Astrocyte (in vitro differentiated cells and primary cell): Measurements from ENCODE around the gene CLTRN. TPM values are rescaled to one million over a fixed set of nuclear protein-coding genes. Genes with fewer than 3 reads are reported as not detected.

Experiments
- DNase-seq: peaks from one replicate; pipeline ENCODE4 v3.0.0-alpha.2; 2010; ENCODE audit warnings: low read depth
- FAIRE-seq: peaks from 2 replicates; lab custom pipeline; 2011; peaks lifted over from hg19 to GRCh38; lab: Jason Lieb, UNC
- H2AFZ ChIP-seq: 2 replicates; pipeline ENCODE4 v1.6.0; 2012; ENCODE audit warnings: low read depth, low read length, inconsistent platforms
- H3K27ac ChIP-seq: 2 replicates; pipeline ENCODE4 v1.5.1; 2011; ENCODE audit warnings: low read depth, low read length, inconsistent platforms
- H3K27me3 ChIP-seq: 2 replicates; pipeline ENCODE4 v1.6.0; 2011; ENCODE audit warnings: low read length, inconsistent platforms; ENCODE audit not compliant: insufficient read depth
- H3K36me3 ChIP-seq: 2 replicates; pipeline ENCODE4 v1.5.1; 2011; ENCODE audit warnings: low read length, inconsistent platforms; ENCODE audit not compliant: insufficient read depth
- H3K4me1 ChIP-seq: 2 replicates; pipeline ENCODE4 v1.5.1; 2011; ENCODE audit warnings: low read length, inconsistent platforms; ENCODE audit not compliant: insufficient read depth
- H3K4me2 ChIP-seq: 2 replicates; pipeline ENCODE4 v1.6.0; 2012; ENCODE audit warnings: low read length, inconsistent platforms
- H3K4me3 ChIP-seq: 2 replicates; pipeline ENCODE4 v1.5.1; 2011; ENCODE audit warnings: low read depth, mild to moderate bottlenecking, low read length, inconsistent platforms; ENCODE audit not compliant: insufficient read depth
- H3K79me2 ChIP-seq: 2 replicates; pipeline ENCODE4 v1.6.0; 2012; ENCODE audit warnings: mild to moderate bottlenecking, low read length, inconsistent platforms; ENCODE audit not compliant: insufficient read depth
- H3K9ac ChIP-seq: 2 replicates; pipeline ENCODE4 v1.6.0; 2012; ENCODE audit warnings: mild to moderate bottlenecking, low read length, inconsistent platforms
- H3K9me3 ChIP-seq: 2 replicates; pipeline ENCODE4 v1.5.1; 2012; ENCODE audit warnings: low read depth, mild to moderate bottlenecking, low read length, inconsistent platforms; ENCODE audit not compliant: insufficient read depth
- H4K20me1 ChIP-seq: 2 replicates; pipeline ENCODE4 v1.6.0; 2012; ENCODE audit warnings: low read length, inconsistent platforms; ENCODE audit not compliant: insufficient read depth
- H3K27ac Mint-ChIP-seq: one replicate; pipeline ENCODE4 v1.8.0; 2021; ENCODE audit warnings: mild to moderate bottlenecking, mixed read lengths; ENCODE audit not compliant: unreplicated experiment
- H3K27me3 Mint-ChIP-seq: one replicate; pipeline ENCODE4 v1.8.0; 2021; ENCODE audit warnings: low read depth, mixed read lengths; ENCODE audit not compliant: unreplicated experiment
- H3K36me3 Mint-ChIP-seq: one replicate; pipeline ENCODE4 v1.8.0; 2021; ENCODE audit warnings: low read depth, mixed read lengths; ENCODE audit not compliant: unreplicated experiment
- H3K4me1 Mint-ChIP-seq: one replicate; pipeline ENCODE4 v1.8.0; 2021; ENCODE audit warnings: low read depth, mixed read lengths; ENCODE audit not compliant: unreplicated experiment
- H3K4me3 Mint-ChIP-seq: one replicate; pipeline ENCODE4 v1.8.0; 2021; ENCODE audit warnings: mild to moderate bottlenecking, moderate library complexity, mixed read lengths; ENCODE audit not compliant: unreplicated experiment
- H3K9me3 Mint-ChIP-seq: one replicate; pipeline ENCODE4 v1.8.0; 2021; ENCODE audit warnings: mild to moderate bottlenecking, mixed read lengths; ENCODE audit not compliant: unreplicated experiment
- EZH2 ChIP-seq: IDR thresholded peaks from 2 replicates; pipeline ENCODE4 v1.6.1; 2012; ENCODE audit warnings: mild to moderate bottlenecking, low read length, inconsistent platforms; ENCODE audit not compliant: insufficient read depth
- total RNA-seq: library from RNA; stranded (reverse); gene quantifications from 2 replicates; pipeline ENCODE4 v1.2.1, GENCODE V29; 2021
- TF ChIP-seq, protein P1 (sequence below): IDR thresholded peaks from 2 replicates; pipeline ENCODE4 v1.5.1; 2011; ENCODE audit warnings: low read depth, mild to moderate bottlenecking, inconsistent platforms, low read length, moderate library complexity; ENCODE audit not compliant: insufficient read depth

Gene CLTRN
- total RNA-seq, 1 donor from 2014 or later = 1.2 TPM

DNA sequence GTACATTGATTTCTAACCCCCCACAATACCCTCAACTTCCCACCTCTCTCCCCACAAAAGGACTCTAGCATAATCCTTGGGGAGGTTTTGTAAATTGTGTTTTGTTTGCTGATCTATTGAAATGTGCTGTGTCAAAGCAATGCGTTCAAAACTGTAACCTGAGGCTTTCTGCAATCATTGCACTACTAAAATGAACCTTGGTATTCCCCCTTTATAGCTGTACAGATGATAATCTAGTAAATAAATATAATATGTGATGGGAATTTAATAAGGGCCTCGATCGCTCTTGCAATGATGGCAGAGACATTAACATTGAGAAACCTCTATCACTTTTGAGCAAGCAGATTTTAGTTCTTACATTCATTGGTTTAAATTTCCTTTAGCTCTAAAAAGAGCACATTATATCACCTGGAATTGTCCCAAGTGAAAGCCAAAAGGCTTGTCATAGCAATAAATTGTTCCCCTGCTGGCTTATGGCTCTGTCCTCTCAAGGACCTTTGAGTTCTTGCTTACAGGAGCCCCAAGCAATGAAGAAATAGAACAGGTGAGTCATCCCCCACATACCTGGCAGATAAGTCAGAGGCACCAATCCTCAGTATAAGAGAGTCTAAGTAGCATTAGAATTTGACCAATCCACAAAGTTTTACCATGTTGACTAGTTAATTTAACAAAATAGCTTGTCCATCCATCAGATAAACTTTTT lies 45.4 kb downstream of the CLTRN start:
- peak; percentile 37 for FAIRE-seq

DNA sequence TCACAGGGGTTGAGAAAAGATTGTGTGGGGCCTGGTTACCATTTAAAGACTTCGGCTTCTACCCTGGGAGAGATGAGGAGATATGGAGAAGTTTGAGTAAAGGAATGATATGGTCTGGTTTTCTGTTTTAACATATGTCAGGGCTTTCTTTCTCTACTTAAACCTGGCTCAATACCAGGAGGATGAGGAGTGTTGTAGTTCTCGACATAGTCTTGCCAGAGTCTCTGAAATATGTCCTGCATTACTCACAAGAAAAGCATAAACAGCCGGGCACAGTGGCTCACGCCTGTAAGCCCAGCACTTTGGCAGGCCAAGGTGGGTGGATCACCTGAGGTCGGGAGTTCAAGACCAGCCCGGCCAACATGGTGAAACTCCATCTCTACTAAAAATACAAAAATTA lies 47.5 kb downstream of the CLTRN start:
- no peak for TF ChIP-seq EZH2
- TF ChIP-seq, protein P1, sequence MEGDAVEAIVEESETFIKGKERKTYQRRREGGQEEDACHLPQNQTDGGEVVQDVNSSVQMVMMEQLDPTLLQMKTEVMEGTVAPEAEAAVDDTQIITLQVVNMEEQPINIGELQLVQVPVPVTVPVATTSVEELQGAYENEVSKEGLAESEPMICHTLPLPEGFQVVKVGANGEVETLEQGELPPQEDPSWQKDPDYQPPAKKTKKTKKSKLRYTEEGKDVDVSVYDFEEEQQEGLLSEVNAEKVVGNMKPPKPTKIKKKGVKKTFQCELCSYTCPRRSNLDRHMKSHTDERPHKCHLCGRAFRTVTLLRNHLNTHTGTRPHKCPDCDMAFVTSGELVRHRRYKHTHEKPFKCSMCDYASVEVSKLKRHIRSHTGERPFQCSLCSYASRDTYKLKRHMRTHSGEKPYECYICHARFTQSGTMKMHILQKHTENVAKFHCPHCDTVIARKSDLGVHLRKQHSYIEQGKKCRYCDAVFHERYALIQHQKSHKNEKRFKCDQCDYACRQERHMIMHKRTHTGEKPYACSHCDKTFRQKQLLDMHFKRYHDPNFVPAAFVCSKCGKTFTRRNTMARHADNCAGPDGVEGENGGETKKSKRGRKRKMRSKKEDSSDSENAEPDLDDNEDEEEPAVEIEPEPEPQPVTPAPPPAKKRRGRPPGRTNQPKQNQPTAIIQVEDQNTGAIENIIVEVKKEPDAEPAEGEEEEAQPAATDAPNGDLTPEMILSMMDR = no peak
- FAIRE-seq = peak; percentile 70
- H3K27ac Mint-ChIP-seq = no peak overlapping the region

More for the DNA sequence above, 45.4 kb downstream of the CLTRN start:
- H4K20me1 ChIP-seq = no peaks in the 10 kb centered on the region
- Mint-ChIP-seq H3K4me1 (peaks cover 2% of the 10 kb centered on the region), H3K9me3 (no peaks in the 10 kb centered on the region), H3K4me3 (no peak overlapping the region), H3K36me3 (no peaks in the 10 kb centered on the region), H3K27ac (no peak overlapping the region), H3K27me3 (no peaks in the 10 kb centered on the region)
- no peak overlapping the region for H3K4me3 ChIP-seq
- no peak overlapping the region for H3K4me2 ChIP-seq
- no peaks in the 10 kb centered on the region for H3K9me3 ChIP-seq
- no peak for TF ChIP-seq EZH2
- TF ChIP-seq, protein P1 = no peak
- no peak overlapping the region for H2AFZ ChIP-seq
- no peaks in the 10 kb centered on the region for H3K36me3 ChIP-seq
- H3K27me3 ChIP-seq = no peaks in the 10 kb centered on the region
- no peak overlapping the region for H3K27ac ChIP-seq
- no peak overlapping the region for H3K9ac ChIP-seq
- no peaks in the 10 kb centered on the region for H3K4me1 ChIP-seq
- no peaks in the 10 kb centered on the region for H3K79me2 ChIP-seq
- peak; percentile 5 for DNase-seq

DNA sequence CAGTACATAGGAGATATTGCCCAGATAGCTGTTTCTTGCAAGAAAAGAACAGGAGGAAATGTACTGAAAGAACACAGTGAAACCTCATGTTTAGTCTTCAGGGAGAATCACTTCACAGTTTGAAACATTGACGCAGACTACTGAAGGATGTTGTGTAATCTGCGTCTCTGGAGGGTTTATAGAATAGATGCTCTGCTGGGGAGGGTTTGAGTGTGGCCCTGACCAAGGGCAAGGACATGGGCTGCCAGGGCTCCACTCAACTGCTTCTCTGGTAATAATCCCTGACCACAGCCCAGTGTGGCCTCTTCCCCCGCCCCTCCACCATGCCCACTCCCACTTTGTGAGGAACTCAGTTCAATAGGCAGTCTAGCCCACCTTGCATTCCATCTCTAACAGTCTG lies 48.1 kb downstream of the CLTRN start:
- H3K4me3 ChIP-seq = no peak overlapping the region
- no peak overlapping the region for H3K4me2 ChIP-seq
- H3K4me1 Mint-ChIP-seq = peaks cover 2% of the 10 kb centered on the region
- no peaks in the 10 kb centered on the region for H4K20me1 ChIP-seq
- H3K9ac ChIP-seq = no peak overlapping the region
- H3K79me2 ChIP-seq = no peaks in the 10 kb centered on the region
- no peaks in the 10 kb centered on the region for H3K9me3 Mint-ChIP-seq
- no peaks in the 10 kb centered on the region for H3K4me1 ChIP-seq
- H3K27ac ChIP-seq = no peak overlapping the region
- H3K36me3 ChIP-seq = no peaks in the 10 kb centered on the region
- H3K36me3 Mint-ChIP-seq = no peaks in the 10 kb centered on the region
- no peaks in the 10 kb centered on the region for H3K27me3 ChIP-seq
- TF ChIP-seq, protein P1 = no peak
- no peak for TF ChIP-seq EZH2
- DNase-seq = no peak
- H3K27me3 Mint-ChIP-seq = no peaks in the 10 kb centered on the region
- no peak overlapping the region for H2AFZ ChIP-seq
- no peak overlapping the region for H3K27ac Mint-ChIP-seq
- no peak overlapping the region for H3K4me3 Mint-ChIP-seq
- FAIRE-seq = peak; percentile 56
- no peaks in the 10 kb centered on the region for H3K9me3 ChIP-seq

More for the DNA sequence above, 47.5 kb downstream of the CLTRN start:
- Mint-ChIP-seq H3K4me3 (no peak overlapping the region), H3K4me1 (peaks cover 2% of the 10 kb centered on the region), H3K36me3 (no peaks in the 10 kb centered on the region), H3K27me3 (no peaks in the 10 kb centered on the region), H3K9me3 (no peaks in the 10 kb centered on the region)
- Histone ChIP-seq H3K4me2 (no peak overlapping the region), H2AFZ (no peak overlapping the region), H3K4me3 (no peak overlapping the region), H4K20me1 (no peaks in the 10 kb centered on the region), H3K9ac (no peak overlapping the region), H3K4me1 (no peaks in the 10 kb centered on the region), H3K36me3 (no peaks in the 10 kb centered on the region), H3K27me3 (no peaks in the 10 kb centered on the region), H3K9me3 (no peaks in the 10 kb centered on the region), H3K79me2 (no peaks in the 10 kb centered on the region), H3K27ac (no peak overlapping the region)
- no peak for DNase-seq
